ENCODE measurements around the gene MAPRE2. TPM values are rescaled to one million over a fixed set of nuclear protein-coding genes. Genes with fewer than 3 reads are reported as not detected.
A peak's percentile ranks its signal among the peaks of the same experiment; 100 is the strongest.

The MAPRE2 gene
- total RNA-seq, 1 donor from 2014 or later: 22.4 TPM

GRCh38 chr18:35097763-35098162 lies 56.5 kb downstream of the MAPRE2 start:
- no peak for TF ChIP-seq CTCF (IDR thresholded peaks at IDR 0.05)
- H3K4me1 ChIP-seq: peaks cover 0 to 22% of the 10 kb centered on the region in 2 donors
- H3K27me3 ChIP-seq: no peaks in the 10 kb centered on the region
- no peaks in the 10 kb centered on the region for H3K9me3 ChIP-seq
- DNase-seq (ENCODE audit: low spot score in 2 of 2): no peak
- peaks cover 0 to 4% of the 10 kb centered on the region in 2 donors for H3K36me3 ChIP-seq
- no peak overlapping the region for H3K27ac ChIP-seq
- intact Hi-C loops (cut with DNase I): no loop called here
- H3K4me3 ChIP-seq: no peak overlapping the region

- intact Hi-C loops (cut with DNase I): no loop called here
- peaks cover 0 to 25% of the 10 kb centered on the region in 2 donors for H3K4me1 ChIP-seq
- no peak overlapping the region for H3K27ac ChIP-seq
- no peak overlapping the region for H3K4me3 ChIP-seq
- DNase-seq (ENCODE audit: low spot score in 2 of 2): no peak
- H3K27me3 ChIP-seq: no peaks in the 10 kb centered on the region
- H3K36me3 ChIP-seq: peaks cover 0 to 4% of the 10 kb centered on the region in 2 donors
- TF ChIP-seq CTCF (IDR thresholded peaks at IDR 0.05): no peak
- H3K9me3 ChIP-seq: no peaks in the 10 kb centered on the region
Measured at GRCh38 chr18:35099911-35100310, 58.7 kb downstream of the MAPRE2 start.

GRCh38 chr18:35104391-35105051 lies 63.3 kb downstream of the MAPRE2 start:
- intact Hi-C loops (cut with DNase I): no loop called here
- Histone ChIP-seq H3K27me3 (no peaks in the 10 kb centered on the region), H3K4me3 (no peak overlapping the region), H3K36me3 (no peaks in the 10 kb centered on the region), H3K27ac (peak overlapping the region; percentile 32 to 62), H3K9me3 (no peaks in the 10 kb centered on the region), H3K4me1 (peaks cover 0 to 21% of the 10 kb centered on the region in 2 donors)
- no peak for DNase-seq (ENCODE audit: low spot score in 2 of 2)
- no peak for TF ChIP-seq CTCF (IDR thresholded peaks at IDR 0.05)

GRCh38 chr18:35106013-35106844 lies 65.0 kb downstream of the MAPRE2 start:
- no peaks in the 10 kb centered on the region for H3K36me3 ChIP-seq
- no peak overlapping the region for H3K27ac ChIP-seq
- H3K4me3 ChIP-seq: no peak overlapping the region
- H3K27me3 ChIP-seq: no peaks in the 10 kb centered on the region
- intact Hi-C loops (cut with DNase I): no loop called here
- DNase-seq (ENCODE audit: low spot score in 2 of 2): no peak
- TF ChIP-seq CTCF (IDR thresholded peaks at IDR 0.05): no peak
- peaks cover 0 to 21% of the 10 kb centered on the region in 2 donors for H3K4me1 ChIP-seq
- H3K9me3 ChIP-seq: no peaks in the 10 kb centered on the region

GRCh38 chr18:35106845-35107148 lies 65.6 kb downstream of the MAPRE2 start:
- TF ChIP-seq CTCF (IDR thresholded peaks at IDR 0.05): no peak
- Histone ChIP-seq H3K36me3 (no peaks in the 10 kb centered on the region), H3K27me3 (no peaks in the 10 kb centered on the region), H3K9me3 (peaks cover 0 to 5% of the 10 kb centered on the region in 2 donors), H3K27ac (no peak overlapping the region), H3K4me1 (peaks cover 0 to 21% of the 10 kb centered on the region in 2 donors), H3K4me3 (no peak overlapping the region)
- intact Hi-C loops (cut with DNase I): no loop called here
- DNase-seq (ENCODE audit: low spot score in 2 of 2): no peak
